HepG2 (cell line): Measurements from ENCODE around the gene MAP3K3. TPM values are rescaled to one million over a fixed set of nuclear protein-coding genes. Genes with fewer than 3 reads are reported as not detected.

ENCODE experiments used
- ATAC-seq: fragments of 200-7000 bp; cut with Tn5 transposase; 3 replicates; pipeline ENCODE4 v1.9.1; 2020; ENCODE audit warnings: mild to moderate bottlenecking, moderate library complexity
- BruUV-seq: library from RNA; stranded (reverse); fragments of 400-500 nt; replicated peaks from 2 replicates; lab custom pipeline; 2021; lab: Mats Ljungman, UMichigan
- CTCF ChIA-PET: fragments of 300-600 bp; formaldehyde crosslinking; extraction: SDS; loops from one replicate; lab custom pipeline; 2021; ENCODE audit warnings: low total read pairs, inconsistent platforms, low intra/inter-chr PET ratio; lab: Yijun Ruan, JAX
- POLR2A ChIA-PET: fragments of 350-600 bp; sonication (Branson Sonifier 250); formaldehyde crosslinking; loops from one replicate; lab custom pipeline; 2020; ENCODE audit warnings: antibody characterized with exemption, inconsistent platforms; lab: Yijun Ruan, JAX
- DNase-seq: peaks from one replicate; pipeline ENCODE4 v3.0.0-alpha.2; 2015; ENCODE audit warnings: low spot score
- FAIRE-seq: peaks from 3 replicates; lab custom pipeline; 2011; peaks lifted over from hg19 to GRCh38; lab: Jason Lieb, UNC
- H2AFZ ChIP-seq: one replicate; pipeline ENCODE4 v1.6.1; 2011; ENCODE audit warnings: low read length, inconsistent platforms
- H3K27ac ChIP-seq: fragments of 300-600 bp; 3 replicates; pipeline ENCODE4 v1.8.0; 2011; ENCODE audit warnings: mixed run types, mild to moderate bottlenecking, mixed read lengths, low read length, inconsistent platforms; ENCODE audit not compliant: insufficient read depth; ENCODE audit errors: extremely low read length
- H3K27me3 ChIP-seq, 2 experiments: fragments of 200-600 bp in 1 of 2; 2 replicates in 1 of 2; 3 replicates in 1 of 2; pipeline versions ENCODE4 v1.6.0 to v1.8.0; 2011; ENCODE audit warnings: low read length in 2 of 2, mild to moderate bottlenecking in 2 of 2, moderate library complexity in 2 of 2, inconsistent platforms in 1 of 2; ENCODE audit not compliant: insufficient read depth in 2 of 2, control insufficient read depth in 1 of 2
- H3K36me3 ChIP-seq, 2 experiments: fragments of 200-600 bp in 1 of 2; replicated peaks in 1 of 2; 2 replicates in 1 of 2; 3 replicates in 1 of 2; pipeline versions ENCODE4 v1.5.1 to v1.8.0; 2011; ENCODE audit warnings: low read length in 2 of 2, inconsistent platforms in 1 of 2; ENCODE audit not compliant: insufficient read depth in 2 of 2, control insufficient read depth in 1 of 2
- H3K4me1 ChIP-seq: 2 replicates; pipeline ENCODE4 v1.5.1; 2012; ENCODE audit warnings: low read length, inconsistent platforms; ENCODE audit not compliant: insufficient read depth
- H3K4me2 ChIP-seq: 2 replicates; pipeline ENCODE4 v1.6.0; 2011; ENCODE audit warnings: low read depth, low read length, inconsistent platforms
- H3K4me3 ChIP-seq, 3 experiments: fragments of 200-600 bp in 1 of 3; sonication (generic), shearing (Covaris generic) in 1 of 3; replicated peaks in 1 of 3; 2 replicates each; pipeline ENCODE4 v1.5.1; 2011 to 2016; ENCODE audit warnings: low read length in 3 of 3, inconsistent platforms in 2 of 3, low read depth in 2 of 3, mild to moderate bottlenecking in 2 of 3, control low read depth in 1 of 3, mixed read lengths in 1 of 3; ENCODE audit not compliant: insufficient read depth in 1 of 3
- H3K79me2 ChIP-seq: one replicate; pipeline ENCODE4 v1.6.1; 2011; ENCODE audit warnings: low read length, inconsistent platforms; ENCODE audit not compliant: insufficient read depth
- H3K9ac ChIP-seq: 2 replicates; pipeline ENCODE4 v1.6.0; 2011; ENCODE audit warnings: mild to moderate bottlenecking, low read depth, low read length, inconsistent platforms; ENCODE audit not compliant: insufficient read depth
- H3K9me3 ChIP-seq: 2 replicates; pipeline ENCODE4 v1.5.1; 2012; ENCODE audit warnings: mild to moderate bottlenecking, low read length
- H4K20me1 ChIP-seq: 2 replicates; pipeline ENCODE4 v1.6.0; 2011; ENCODE audit warnings: inconsistent platforms, mild to moderate bottlenecking, low read length, moderate library complexity; ENCODE audit not compliant: insufficient read depth
- CEBPB ChIP-seq: IDR thresholded peaks from 2 replicates; pipeline ENCODE4 v1.6.1; 2011; ENCODE audit warnings: low read depth, low read length, improper control_type of control experiment, borderline replicate concordance
- FIP1L1 ChIP-seq: fragments of 200-400 bp; formaldehyde crosslinking; IDR thresholded peaks from 2 replicates; pipeline ENCODE4 v1.6.1; 2018; ENCODE audit warnings: low read depth, mild to moderate bottlenecking, low read length, moderate library complexity, borderline replicate concordance; ENCODE audit not compliant: insufficient read depth
- GABPB1 ChIP-seq: IDR thresholded peaks from 2 replicates; pipeline ENCODE4 v1.6.1; 2016; ENCODE audit warnings: mild to moderate bottlenecking, missing genetic modification reagents, moderate library complexity, missing compliant biosample characterization
- MAFG ChIP-seq: sonication (generic); formaldehyde crosslinking; IDR thresholded peaks from 2 replicates; pipeline ENCODE4 v1.5.1; 2020; ENCODE audit warnings: mild to moderate bottlenecking, missing genetic modification reagents
- MIER3 ChIP-seq: IDR thresholded peaks from 2 replicates; pipeline ENCODE4 v1.6.1; 2016; ENCODE audit warnings: missing compliant biosample characterization, borderline replicate concordance
- NR2F6 ChIP-seq, 2 experiments: IDR thresholded peaks; 2 replicates each; pipeline ENCODE4 v1.6.1; 2016; ENCODE audit warnings: antibody characterized with exemption in 1 of 2, mild to moderate bottlenecking in 1 of 2
- PPARG ChIP-seq: conservative IDR thresholded peaks from 2 replicates; pipeline ENCODE4 v1.6.1; 2016; ENCODE audit warnings: missing biosample characterization, missing genetic modification reagents
- RORA ChIP-seq: sonication (generic); formaldehyde crosslinking; IDR thresholded peaks from 2 replicates; pipeline ENCODE4 v1.5.0; 2020; ENCODE audit warnings: mild to moderate bottlenecking, missing genetic modification reagents, moderate library complexity
- TCF7L2 ChIP-seq: IDR thresholded peaks from 2 replicates; pipeline ENCODE4 v1.6.1; 2011; ENCODE audit warnings: mild to moderate bottlenecking, low read depth, low read length, moderate library complexity
- XRCC5 ChIP-seq: fragments of 200-400 bp; formaldehyde crosslinking; optimal IDR thresholded peaks from 2 replicates; pipeline ENCODE3; 2017; ENCODE audit warnings: mild to moderate bottlenecking, low read length
- ZFP90 ChIP-seq: sonication (generic); formaldehyde crosslinking; IDR thresholded peaks from 2 replicates; pipeline ENCODE4 v1.8.0; 2022; ENCODE audit warnings: missing genetic modification reagents, mild to moderate bottlenecking, inconsistent platforms, borderline replicate concordance
- ZGPAT ChIP-seq: IDR thresholded peaks from 2 replicates; pipeline ENCODE4 v1.6.1; 2016; ENCODE audit warnings: mild to moderate bottlenecking
- ZNF124 ChIP-seq: sonication (generic); formaldehyde crosslinking; IDR thresholded peaks from 2 replicates; pipeline ENCODE4 v1.4.0; 2020; ENCODE audit warnings: missing genetic modification reagents
- ZNF350 ChIP-seq: sonication (generic); formaldehyde crosslinking; IDR thresholded peaks from 2 replicates; pipeline ENCODE4 v1.4.0; 2020; ENCODE audit warnings: mild to moderate bottlenecking, low read depth, missing genetic modification reagents, borderline replicate concordance
- ZNF496 ChIP-seq: sonication (generic); formaldehyde crosslinking; IDR thresholded peaks from 2 replicates; pipeline ENCODE4 v1.8.1; 2023; ENCODE audit warnings: mild to moderate bottlenecking, moderate library complexity, missing genetic modification reagents; ENCODE audit not compliant: insufficient replicate concordance
- ZNF660 ChIP-seq: sonication (generic); formaldehyde crosslinking; IDR thresholded peaks from 2 replicates; pipeline ENCODE4 v1.5.1; 2020; ENCODE audit warnings: mild to moderate bottlenecking, low read depth, missing genetic modification reagents, borderline replicate concordance
- ZNF691 ChIP-seq: sonication (generic); formaldehyde crosslinking; IDR thresholded peaks from 2 replicates; pipeline ENCODE4 v1.4.0; 2020; ENCODE audit warnings: missing genetic modification reagents, low read depth, mild to moderate bottlenecking, borderline replicate concordance
- ZNF816 ChIP-seq: sonication (generic); formaldehyde crosslinking; IDR thresholded peaks from 2 replicates; pipeline ENCODE4 v1.8.0; 2022; ENCODE audit warnings: missing genetic modification reagents, mild to moderate bottlenecking, borderline replicate concordance
- ZSCAN12 ChIP-seq: sonication (generic); formaldehyde crosslinking; IDR thresholded peaks from 2 replicates; pipeline ENCODE4 v1.9.0; 2021; ENCODE audit warnings: mild to moderate bottlenecking, missing genetic modification reagents
- ZXDC ChIP-seq: sonication (generic); formaldehyde crosslinking; IDR thresholded peaks from 2 replicates; pipeline ENCODE4 v1.5.0; 2020; ENCODE audit warnings: mild to moderate bottlenecking, missing genetic modification reagents
- WGBS: methylation state at CpG from one replicate; pipeline ENCODE4 v1.1.6; 2017; ENCODE audit warnings: low lambda C conversion rate; 5-methylcytosine and 5-hydroxymethylcytosine counted together
- in situ Hi-C: cut with HindIII; loops from 2 replicates; pipeline ENCODE4 v1.10.0; 2017; ENCODE audit warnings: low pct_unique_long_range_greater_than_20kb; ENCODE audit not compliant: extremely low pct_ligation_motif_present
- intact Hi-C: fragments of 100-400 bp; cut with micrococcal nuclease; formaldehyde crosslinking; loops from one replicate; pipeline ENCODE4 v1.10.0; 2022; ENCODE audit not compliant: unreplicated experiment
- polyA plus RNA-seq, 8 experiments: library from polyadenylated mRNA; depleted of rRNA in 3 of 8; stranded (reverse) in 7 of 8; unstranded in 1 of 8; fragments of >200 nt; fragmentation: Illumina TruSeq in 4 of 8; extraction: Trizol in 4 of 8; gene quantifications; 2 replicates each; pipeline versions ENCODE4 v1.2.1 to v1.2.3, GENCODE V29; 2011 to 2016; ENCODE audit warnings: low read depth in 4 of 8, missing spikeins in 1 of 8, mixed read lengths in 1 of 8; ENCODE audit not compliant: insufficient read depth in 1 of 8
- total RNA-seq, 5 experiments: library from RNA; depleted of rRNA; stranded (reverse); fragments of >200 nt; fragmentation: Illumina TruSeq; extraction: Trizol; gene quantifications; 2 replicates each; pipeline ENCODE4 v1.2.3, GENCODE V29; 2016; ENCODE audit warnings: low read depth in 1 of 5

The MAP3K3 gene
- total and polyA plus RNA-seq, 2 of the 13 experiments (the other 11 are each of a cell fraction or from before 2014, with no cell fraction given), result 17.7 to 21.8 TPM

DNA sequence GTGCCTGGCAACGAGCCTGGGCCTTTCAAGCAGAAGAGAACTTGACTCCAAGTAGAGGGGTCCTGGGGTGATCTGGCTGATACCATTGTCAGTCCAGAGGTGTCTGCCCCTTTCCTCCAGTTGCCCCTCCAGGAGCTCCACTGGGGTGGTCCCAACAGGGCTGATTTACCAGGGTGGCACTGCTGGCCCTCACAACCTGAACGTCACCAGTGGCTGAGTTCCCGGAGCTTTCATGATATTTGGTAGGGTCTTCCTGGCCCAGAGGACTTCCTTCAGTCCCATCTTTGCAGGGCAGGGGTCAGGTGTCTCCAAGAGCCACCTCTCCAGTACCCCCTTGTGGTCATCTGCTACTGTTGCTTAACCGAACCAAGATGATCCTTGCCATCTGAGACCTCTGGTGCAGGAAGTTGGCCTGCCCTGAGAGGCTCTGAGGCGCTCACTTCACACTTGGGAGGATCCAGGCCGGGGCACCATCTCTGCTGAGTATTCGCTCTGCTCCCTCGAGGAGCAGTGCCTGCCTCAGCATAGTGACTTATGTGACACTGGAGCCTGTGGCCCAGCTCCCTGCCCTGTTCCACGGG is 74.3 kb downstream of the MAP3K3 start:
- H3K4me2 ChIP-seq, result no peak overlapping the region
- ChIA-PET POLR2A (no interaction called here), CTCF (interaction anchor here (1.3 kb wide), 1 partner anchor 271 kb away, joined by 9 read pairs; no protein-coding TSS in a partner anchor)
- BruUV-seq, result no TSS peak
- no peak overlapping the region for H3K4me3 ChIP-seq
- peak; percentile 11 for ATAC-seq
- peaks cover 18% of the 10 kb centered on the region for H3K4me1 ChIP-seq
- peak; percentile 59 for DNase-seq
- H3K36me3 ChIP-seq, result peaks cover 10 to 15% of the 10 kb centered on the region in 2 experiments
- H3K79me2 ChIP-seq, result no peaks in the 10 kb centered on the region
- intact Hi-C loops (loop anchor here (5.0 kb wide), 1 partner anchor 274 kb away; no protein-coding TSS in a partner anchor), in situ Hi-C loops (loop anchor here (10.0 kb wide), 1 partner anchor 272 kb away; no protein-coding TSS in a partner anchor)
- FAIRE-seq, result peak; percentile 83
- H3K27ac ChIP-seq, result no peak overlapping the region
- no peaks in the 10 kb centered on the region for H3K27me3 ChIP-seq
- 83% methylated on average over 9 of the region's 9 CpGs for WGBS
- no peaks in the 10 kb centered on the region for H4K20me1 ChIP-seq
- no peak overlapping the region for H2AFZ ChIP-seq
- no peak overlapping the region for H3K9ac ChIP-seq
- no peaks in the 10 kb centered on the region for H3K9me3 ChIP-seq
- TF ChIP-seq MAFG (no peak), ZGPAT (CRISPR knock-in tag) (0 out of 2 replicates have a peak, but pooled peaks have one; percentile 21), GABPB1 (CRISPR knock-in tag) (no peak), NR2F6 (IDR thresholded peaks at IDR 0.05) (no peak), NR2F6 (CRISPR knock-in tag; IDR thresholded peaks at IDR 0.05) (peak; percentile 37; the same call in 1 of the 2 replicates), PPARG (peak; percentile 90), MIER3 (CRISPR knock-in tag) (no peak), ZNF496 (CRISPR knock-in tag) (no peak), ZNF350 (CRISPR knock-in tag) (0 out of 2 replicates have a peak, but pooled peaks have one; percentile 16), ZNF660 (CRISPR knock-in tag) (no peak), FIP1L1 (no peak), ZNF816 (CRISPR knock-in tag) (no peak), TCF7L2 (no peak), RORA (CRISPR knock-in tag) (no peak), ZSCAN12 (CRISPR knock-in tag) (no peak), ZFP90 (CRISPR knock-in tag) (no peak), ZXDC (CRISPR knock-in tag) (no peak), ZNF124 (CRISPR knock-in tag) (0 out of 2 replicates have a peak, but pooled peaks have one; percentile 57), CEBPB (0 out of 2 replicates have a peak, but pooled peaks have one; percentile 27), ZNF691 (0 out of 2 replicates have a peak, but pooled peaks have one; percentile 53), XRCC5 (peak; percentile 46)
